ENCODE measurements around the gene ANKRD16.

DNA sequence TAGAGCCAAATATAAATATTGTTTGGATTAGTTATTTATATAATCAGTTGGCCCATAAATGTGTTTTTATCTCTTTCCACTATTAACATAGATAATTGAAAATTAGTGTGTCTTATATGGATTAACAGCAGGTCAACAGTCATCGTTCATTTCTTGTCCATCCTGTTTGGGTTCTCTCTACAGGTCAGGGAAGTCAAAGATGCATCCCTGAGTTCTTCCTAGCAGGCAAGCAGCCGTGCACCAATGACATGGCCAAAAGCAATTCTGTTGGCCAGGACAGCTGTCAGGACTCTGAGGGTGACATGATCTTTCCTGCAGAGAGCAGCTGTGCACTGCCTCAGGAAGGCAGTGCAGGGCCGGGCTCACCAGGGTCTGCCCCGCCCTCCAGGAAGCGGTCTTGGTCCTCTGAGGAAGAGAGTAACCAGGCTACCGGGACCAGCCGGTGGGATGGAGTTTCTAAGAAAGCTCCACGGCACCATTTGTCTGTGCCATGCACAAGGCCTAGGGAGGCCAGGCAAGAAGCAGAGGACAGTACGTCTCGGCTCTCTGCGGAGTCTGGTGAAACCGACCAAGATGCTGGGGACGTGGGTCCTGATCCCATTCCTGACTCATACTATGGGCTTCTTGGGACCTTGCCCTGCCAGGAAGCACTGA lies 16.3 kb upstream of the ANKRD16 start:
- TF ChIP-seq CTCF (IDR thresholded peaks at IDR 0.05; ENCODE audit: insufficient read depth, low read length) (no peak), GABPA (IDR thresholded peaks at IDR 0.05; ENCODE audit: low read depth) (no peak)

Data from HL-60 (cell line).